GM12801 (cell line): ENCODE results near the gene WFIKKN1.

Experiments
- TF ChIP-seq, protein P1 (sequence below): IDR thresholded peaks from one replicate; pipeline ENCODE4 v1.5.1; 2011; ENCODE audit warnings: control low read depth; ENCODE audit not compliant: insufficient read length; ENCODE audit errors: extremely low read depth

WFIKKN1 gene

GRCh38 chr16:586645-587590 lies 43.9 kb upstream of the WFIKKN1 start:
- TF ChIP-seq, protein P1, sequence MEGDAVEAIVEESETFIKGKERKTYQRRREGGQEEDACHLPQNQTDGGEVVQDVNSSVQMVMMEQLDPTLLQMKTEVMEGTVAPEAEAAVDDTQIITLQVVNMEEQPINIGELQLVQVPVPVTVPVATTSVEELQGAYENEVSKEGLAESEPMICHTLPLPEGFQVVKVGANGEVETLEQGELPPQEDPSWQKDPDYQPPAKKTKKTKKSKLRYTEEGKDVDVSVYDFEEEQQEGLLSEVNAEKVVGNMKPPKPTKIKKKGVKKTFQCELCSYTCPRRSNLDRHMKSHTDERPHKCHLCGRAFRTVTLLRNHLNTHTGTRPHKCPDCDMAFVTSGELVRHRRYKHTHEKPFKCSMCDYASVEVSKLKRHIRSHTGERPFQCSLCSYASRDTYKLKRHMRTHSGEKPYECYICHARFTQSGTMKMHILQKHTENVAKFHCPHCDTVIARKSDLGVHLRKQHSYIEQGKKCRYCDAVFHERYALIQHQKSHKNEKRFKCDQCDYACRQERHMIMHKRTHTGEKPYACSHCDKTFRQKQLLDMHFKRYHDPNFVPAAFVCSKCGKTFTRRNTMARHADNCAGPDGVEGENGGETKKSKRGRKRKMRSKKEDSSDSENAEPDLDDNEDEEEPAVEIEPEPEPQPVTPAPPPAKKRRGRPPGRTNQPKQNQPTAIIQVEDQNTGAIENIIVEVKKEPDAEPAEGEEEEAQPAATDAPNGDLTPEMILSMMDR: no peak

DNA sequence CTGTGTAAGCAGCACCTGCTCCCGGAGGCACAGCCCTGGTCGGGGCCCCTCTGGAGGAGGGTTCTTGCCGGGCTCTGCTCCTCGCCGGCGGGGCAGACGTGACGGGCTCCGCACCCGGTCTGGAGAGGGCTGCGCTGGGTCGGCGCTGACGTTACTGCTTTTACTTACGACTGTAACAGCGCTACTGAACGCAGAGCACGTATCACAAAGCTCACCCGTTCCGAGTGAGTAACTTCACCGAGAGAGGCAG lies 42.2 kb upstream of the WFIKKN1 start:
- TF ChIP-seq, protein P1: no peak

DNA sequence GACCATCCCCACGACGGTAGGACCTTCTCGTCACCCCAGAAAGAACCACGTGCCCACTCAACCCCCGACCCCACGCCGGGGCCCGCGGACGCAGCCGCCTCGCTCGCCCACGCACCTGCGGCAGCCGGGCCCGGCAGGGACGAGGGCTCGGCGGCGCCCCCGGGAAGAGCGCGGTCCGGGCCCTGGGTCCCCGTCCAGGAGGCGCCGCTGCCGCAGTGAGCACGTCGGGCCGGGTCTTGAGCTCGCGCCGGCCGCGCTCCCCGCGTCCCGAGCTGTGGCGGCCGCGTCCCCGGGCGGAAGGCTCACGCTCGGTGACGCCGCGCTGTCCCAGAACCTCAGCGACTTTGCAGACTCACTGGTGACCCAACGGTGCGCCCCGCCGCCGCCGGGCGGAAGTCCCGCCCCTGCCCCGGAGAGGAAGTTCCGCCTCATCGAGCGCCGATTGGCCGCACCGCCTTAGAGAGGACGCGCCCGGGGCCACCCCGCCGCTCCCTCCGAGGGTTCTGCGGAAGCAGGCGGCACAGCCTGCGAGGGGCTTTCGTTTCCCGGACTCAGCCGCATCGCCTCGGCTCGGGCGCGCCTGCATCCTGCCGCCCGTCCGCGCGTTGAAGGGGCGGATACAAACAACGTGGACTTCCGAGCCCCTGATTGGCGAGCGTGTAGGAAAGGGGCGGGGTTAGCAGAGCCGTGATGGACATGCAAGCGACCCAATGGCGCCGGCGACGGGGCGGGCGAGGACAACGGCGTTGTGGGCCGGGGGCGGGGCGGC lies 41.7 kb upstream of the WFIKKN1 start:
- TF ChIP-seq, protein P1: no peak

GRCh38 chr16:589658-590187 lies 41.1 kb upstream of the WFIKKN1 start, which contains the start of gene RAB40C:
Gene RAB40C, plus strand, starts transcription at chr16:590066. Its CDS starts 226 bp downstream, at chr16:590292.
- TF ChIP-seq, protein P1: no peak

DNA sequence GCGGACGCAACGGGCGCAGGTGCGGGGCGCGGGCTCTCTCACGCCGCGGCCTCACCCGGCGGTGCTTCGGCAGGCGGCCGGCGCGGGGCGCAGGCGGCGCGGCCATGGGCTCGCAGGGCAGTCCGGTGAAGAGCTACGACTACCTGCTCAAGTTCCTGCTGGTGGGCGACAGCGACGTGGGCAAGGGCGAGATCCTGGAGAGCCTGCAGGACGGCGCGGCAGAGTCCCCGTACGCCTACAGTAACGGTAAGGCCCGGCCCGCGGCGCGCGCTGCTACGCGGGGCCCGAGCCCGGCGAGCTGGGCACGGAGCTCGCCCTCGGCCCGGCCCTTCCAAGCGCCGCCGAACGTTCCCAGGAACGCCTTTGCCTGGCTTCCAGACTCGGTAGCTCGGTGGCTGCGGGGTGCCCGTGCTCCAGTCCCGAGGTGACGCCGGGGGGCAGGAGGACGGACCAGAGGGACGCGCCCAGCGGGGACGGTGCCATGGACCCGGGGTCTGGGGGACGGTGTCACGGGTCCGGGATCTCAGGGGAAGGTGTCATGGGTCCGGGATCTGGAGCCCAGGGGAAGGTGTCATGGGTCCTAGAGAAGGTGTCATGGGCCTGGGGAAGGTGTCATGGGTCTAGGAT lies 40.5 kb upstream of the WFIKKN1 start:
- TF ChIP-seq, protein P1: no peak

DNA sequence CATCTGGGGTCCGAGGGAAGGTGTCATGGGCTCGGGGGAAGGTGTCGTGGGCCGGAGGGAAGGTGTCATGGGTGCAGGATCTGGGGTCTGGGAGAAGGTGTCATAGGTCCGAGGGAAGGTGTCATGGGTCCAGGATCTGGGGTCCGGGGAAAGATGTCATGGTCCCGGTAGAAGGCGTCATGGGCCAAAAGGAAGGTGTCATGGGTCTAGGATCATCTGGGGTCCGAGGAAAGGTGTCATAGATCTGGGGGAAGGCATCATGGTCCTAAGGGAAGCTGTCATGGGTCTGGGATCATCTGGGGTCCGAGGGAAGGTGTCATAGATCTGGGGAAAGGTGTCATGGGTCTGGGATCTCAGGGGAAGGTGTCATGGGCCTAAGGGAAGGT lies 40.0 kb upstream of the WFIKKN1 start:
- TF ChIP-seq, protein P1: no peak

- TF ChIP-seq, protein P1: no peak
Observed at GRCh38 chr16:591231-591630, 39.6 kb upstream of the WFIKKN1 start.
